ENCODE measurements around the gene NLRX1. TPM values are rescaled to one million over a fixed set of nuclear protein-coding genes. Genes with fewer than 3 reads are reported as not detected.
A peak's percentile ranks its signal among the peaks of the same experiment; 100 is the strongest.
"Not testable (repeated sequence)": the region's sequence is repeated elsewhere in the genome, so short reads cannot be mapped to it uniquely, and the experiment has no call there.

NLRX1 gene
- total and polyA plus RNA-seq, 2 experiments from 2014 or later: 13.4 to 28.0 TPM

GRCh38 chr11:119190531-119190930 is 22.0 kb downstream of the NLRX1 start:
- H3K27me3 ChIP-seq (replicated peaks; ENCODE audit: insufficient read depth): 0 out of 2 replicates have a peak, but pooled peaks cover 6% of the 10 kb centered on the region

GRCh38 chr11:119191265-119191664 is 22.7 kb downstream of the NLRX1 start:
- H3K9me3 ChIP-seq (ENCODE audit: low read depth); H3K4me2 ChIP-seq (ENCODE audit: unreplicated experiment); H4K20me1 ChIP-seq (ENCODE audit: insufficient read depth); H3K9ac ChIP-seq; DNase-seq; H3K27ac ChIP-seq; H2AFZ ChIP-seq; H3F3A ChIP-seq (ENCODE audit: insufficient read depth); H3K27me3 ChIP-seq (replicated peaks; ENCODE audit: insufficient read depth); H3K4me3 ChIP-seq; H3K9me2 ChIP-seq (ENCODE audit: insufficient read depth); H3K79me2 ChIP-seq (ENCODE audit: insufficient read depth); H3K36me3 ChIP-seq (ENCODE audit: low read depth); H3K4me1 ChIP-seq (ENCODE audit: insufficient read depth); in situ Hi-C loops (cut with MboI): not testable (repeated sequence)
- 81 to 86% methylated on average over 14 of the region's 14 CpGs for WGBS, 2 experiments (ENCODE audit: low coverage in 1 of 2, low lambda C conversion rate in 2 of 2, missing lambda C conversion rate in 2 of 2)

More at GRCh38 chr11:119190531-119190930, 22.0 kb downstream of the NLRX1 start:
- H3K9ac ChIP-seq: no peak overlapping the region
- no peaks in the 10 kb centered on the region for H3K36me3 ChIP-seq (ENCODE audit: low read depth)
- no peak overlapping the region for H3K4me2 ChIP-seq (ENCODE audit: unreplicated experiment)
- no peaks in the 10 kb centered on the region for H3K9me3 ChIP-seq (ENCODE audit: low read depth)
- no peak overlapping the region for H3K4me3 ChIP-seq
- WGBS, 2 experiments (ENCODE audit: low coverage in 1 of 2, low lambda C conversion rate in 2 of 2, missing lambda C conversion rate in 2 of 2): 66% methylated on average over 9 of the region's 9 CpGs
- TF ChIP-seq EZH2phosphoT487 (IDR thresholded peaks at IDR 0.05; ENCODE audit: insufficient read depth, low read depth): no peak
- TF ChIP-seq EZH2 (IDR thresholded peaks at IDR 0.05; ENCODE audit: insufficient read depth, poor library complexity, severe bottlenecking): no peak
- no peaks in the 10 kb centered on the region for H3F3A ChIP-seq (ENCODE audit: insufficient read depth)
- DNase-seq: no peak
- H2AFZ ChIP-seq: no peak overlapping the region
- no peak overlapping the region for H3K27ac ChIP-seq
- H3K79me2 ChIP-seq (ENCODE audit: insufficient read depth): no peaks in the 10 kb centered on the region
- no peaks in the 10 kb centered on the region for H3K4me1 ChIP-seq (ENCODE audit: insufficient read depth)
- H3K9me2 ChIP-seq (ENCODE audit: insufficient read depth): no peaks in the 10 kb centered on the region
- H4K20me1 ChIP-seq (ENCODE audit: insufficient read depth): no peaks in the 10 kb centered on the region
- in situ Hi-C loops (cut with MboI): no loop called here

DNA sequence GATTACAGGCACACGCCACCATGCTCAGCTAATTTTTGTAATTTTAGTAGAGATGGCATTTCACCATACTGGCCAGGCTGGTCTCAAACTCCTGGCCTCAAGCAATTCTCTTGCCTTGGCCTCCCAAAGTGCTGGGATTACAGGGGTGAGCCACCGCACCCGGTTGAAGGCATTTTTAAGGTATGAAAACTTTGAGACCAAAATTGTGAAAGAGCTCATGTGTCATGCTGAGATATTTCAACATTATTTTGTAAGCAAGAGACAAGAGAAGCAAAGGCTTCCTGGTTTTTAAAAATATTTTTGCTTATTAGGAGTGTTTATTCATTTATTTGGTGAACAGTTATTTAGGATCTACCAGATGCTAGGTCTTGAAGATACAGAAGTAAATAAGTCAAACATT is 23.6 kb downstream of the NLRX1 start:
- no peak overlapping the region for H3K4me3 ChIP-seq
- no peak overlapping the region for H3K4me2 ChIP-seq (ENCODE audit: unreplicated experiment)
- no peaks in the 10 kb centered on the region for H4K20me1 ChIP-seq (ENCODE audit: insufficient read depth)
- no peaks in the 10 kb centered on the region for H3K36me3 ChIP-seq (ENCODE audit: low read depth)
- H3F3A ChIP-seq (ENCODE audit: insufficient read depth): no peaks in the 10 kb centered on the region
- no peak overlapping the region for H3K27ac ChIP-seq
- WGBS, 2 experiments (ENCODE audit: low coverage in 1 of 2, low lambda C conversion rate in 2 of 2, missing lambda C conversion rate in 2 of 2): 73 to 78% methylated on average over 3 of the region's 3 CpGs
- H3K79me2 ChIP-seq (ENCODE audit: insufficient read depth): no peaks in the 10 kb centered on the region
- H3K27me3 ChIP-seq (replicated peaks; ENCODE audit: insufficient read depth): no peaks in the 10 kb centered on the region
- in situ Hi-C loops (cut with MboI): no loop called here
- no peaks in the 10 kb centered on the region for H3K4me1 ChIP-seq (ENCODE audit: insufficient read depth)
- H2AFZ ChIP-seq: no peak overlapping the region
- no peak overlapping the region for H3K9ac ChIP-seq
- H3K9me3 ChIP-seq (ENCODE audit: low read depth): no peaks in the 10 kb centered on the region
- no peaks in the 10 kb centered on the region for H3K9me2 ChIP-seq (ENCODE audit: insufficient read depth)
- TF ChIP-seq EZH2 (IDR thresholded peaks at IDR 0.05; ENCODE audit: insufficient read depth, poor library complexity, severe bottlenecking) (no peak), EZH2phosphoT487 (IDR thresholded peaks at IDR 0.05; ENCODE audit: insufficient read depth, low read depth) (no peak)
- peak; percentile 49 for DNase-seq

DNA sequence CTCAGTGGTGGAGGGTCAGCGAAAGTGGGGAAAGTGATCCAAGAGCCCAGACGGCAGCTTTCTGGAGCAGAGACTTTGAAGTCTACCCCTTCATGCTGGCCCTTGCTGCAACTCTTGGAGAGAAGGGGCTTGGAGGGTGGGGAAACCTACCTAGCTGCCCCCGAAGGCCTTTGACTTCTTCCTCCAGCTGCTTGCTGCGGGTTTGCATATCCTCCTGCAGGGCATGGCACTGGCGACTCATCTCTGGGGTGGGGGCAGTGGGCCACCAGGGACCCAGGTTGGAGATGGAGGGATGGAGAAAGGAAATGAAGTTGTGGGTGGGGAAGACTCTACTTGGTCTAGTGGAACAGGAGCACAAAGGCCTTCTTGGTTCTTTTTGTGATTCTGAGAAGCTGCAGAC is 24.5 kb downstream of the NLRX1 start:
- H3K36me3 ChIP-seq (ENCODE audit: low read depth): no peaks in the 10 kb centered on the region
- no peaks in the 10 kb centered on the region for H3F3A ChIP-seq (ENCODE audit: insufficient read depth)
- H3K9me2 ChIP-seq (ENCODE audit: insufficient read depth): no peaks in the 10 kb centered on the region
- no peaks in the 10 kb centered on the region for H3K79me2 ChIP-seq (ENCODE audit: insufficient read depth)
- no peak for TF ChIP-seq EZH2 (IDR thresholded peaks at IDR 0.05; ENCODE audit: insufficient read depth, poor library complexity, severe bottlenecking)
- TF ChIP-seq EZH2phosphoT487 (IDR thresholded peaks at IDR 0.05; ENCODE audit: insufficient read depth, low read depth): no peak
- H3K27ac ChIP-seq: no peak overlapping the region
- DNase-seq: no peak
- H3K27me3 ChIP-seq (replicated peaks; ENCODE audit: insufficient read depth): no peaks in the 10 kb centered on the region
- no peak overlapping the region for H3K9ac ChIP-seq
- H3K4me1 ChIP-seq (ENCODE audit: insufficient read depth): no peaks in the 10 kb centered on the region
- H2AFZ ChIP-seq: no peak overlapping the region
- H3K4me2 ChIP-seq (ENCODE audit: unreplicated experiment): no peak overlapping the region
- no peak overlapping the region for H3K4me3 ChIP-seq
- 91% methylated on average over 5 of the region's 5 CpGs for WGBS, 2 experiments (ENCODE audit: low coverage in 1 of 2, low lambda C conversion rate in 2 of 2, missing lambda C conversion rate in 2 of 2)
- no peaks in the 10 kb centered on the region for H3K9me3 ChIP-seq (ENCODE audit: low read depth)
- in situ Hi-C loops (cut with MboI): no loop called here
- no peaks in the 10 kb centered on the region for H4K20me1 ChIP-seq (ENCODE audit: insufficient read depth)

- Histone ChIP-seq H3K9me3 (ENCODE audit: low read depth) (no peaks in the 10 kb centered on the region), H4K20me1 (ENCODE audit: insufficient read depth) (no peaks in the 10 kb centered on the region), H3K9ac (no peak overlapping the region), H3K4me1 (ENCODE audit: insufficient read depth) (no peaks in the 10 kb centered on the region), H2AFZ (no peak overlapping the region), H3K9me2 (ENCODE audit: insufficient read depth) (no peaks in the 10 kb centered on the region), H3K4me3 (no peak overlapping the region), H3F3A (ENCODE audit: insufficient read depth) (no peaks in the 10 kb centered on the region), H3K36me3 (ENCODE audit: low read depth) (no peaks in the 10 kb centered on the region), H3K79me2 (ENCODE audit: insufficient read depth) (no peaks in the 10 kb centered on the region), H3K4me2 (ENCODE audit: unreplicated experiment) (no peak overlapping the region), H3K27me3 (replicated peaks; ENCODE audit: insufficient read depth) (no peaks in the 10 kb centered on the region), H3K27ac (no peak overlapping the region)
- no peak for TF ChIP-seq EZH2phosphoT487 (IDR thresholded peaks at IDR 0.05; ENCODE audit: insufficient read depth, low read depth)
- no peak for TF ChIP-seq EZH2 (IDR thresholded peaks at IDR 0.05; ENCODE audit: insufficient read depth, poor library complexity, severe bottlenecking)
- no peak for DNase-seq
- in situ Hi-C loops (cut with MboI): no loop called here
- 82 to 85% methylated on average over 10 of the region's 10 CpGs for WGBS, 2 experiments (ENCODE audit: low coverage in 1 of 2, low lambda C conversion rate in 2 of 2, missing lambda C conversion rate in 2 of 2)
Measured at GRCh38 chr11:119193626-119194025, 25.1 kb downstream of the NLRX1 start.
